Smooth muscle cell (in vitro differentiated cells): ENCODE results near the gene GSG1L. TPM values are rescaled to one million over a fixed set of nuclear protein-coding genes. Genes with fewer than 3 reads are reported as not detected.

Source experiments
- DNase-seq: peaks from one replicate; lab custom pipeline; 2025; ENCODE audit not compliant: unreplicated experiment; lab: John Stamatoyannopoulos, UW
- H2AFZ ChIP-seq: fragments of 200-600 bp; sonication (generic); 2 replicates; pipeline ENCODE4 v1.6.0; 2016; ENCODE audit warnings: antibody characterized with exemption, low read depth, mild to moderate bottlenecking
- H3F3A ChIP-seq: fragments of 200-600 bp; sonication (generic); 2 replicates; pipeline ENCODE4 v1.6.0; 2017; ENCODE audit warnings: antibody characterized with exemption, low read depth
- H3K27ac ChIP-seq: fragments of 200-600 bp; sonication (generic); 2 replicates; pipeline ENCODE4 v1.5.1; 2016; ENCODE audit warnings: low read depth, mild to moderate bottlenecking
- H3K27me3 ChIP-seq: fragments of 200-600 bp; sonication (generic); 2 replicates; pipeline ENCODE4 v1.6.1; 2016; ENCODE audit warnings: low read depth, mild to moderate bottlenecking
- H3K36me3 ChIP-seq: fragments of 200-600 bp; sonication (generic); 2 replicates; pipeline ENCODE4 v1.5.1; 2016; ENCODE audit warnings: low read depth
- H3K4me1 ChIP-seq: fragments of 200-600 bp; sonication (generic); 2 replicates; pipeline ENCODE4 v1.5.1; 2016; ENCODE audit warnings: low read depth
- H3K4me2 ChIP-seq: fragments of 200-600 bp; sonication (generic); 2 replicates; pipeline ENCODE4 v1.6.0; 2016; ENCODE audit warnings: mild to moderate bottlenecking
- H3K4me3 ChIP-seq: fragments of 200-600 bp; sonication (generic); 2 replicates; pipeline ENCODE4 v1.5.1; 2016; ENCODE audit warnings: mild to moderate bottlenecking
- H3K79me2 ChIP-seq: fragments of 200-600 bp; sonication (generic); 2 replicates; pipeline ENCODE4 v1.6.0; 2016; ENCODE audit warnings: low read depth, mild to moderate bottlenecking
- H3K9ac ChIP-seq: fragments of 200-600 bp; sonication (generic); 2 replicates; pipeline ENCODE4 v1.6.0; 2016; ENCODE audit warnings: low read depth
- H3K9me3 ChIP-seq: fragments of 200-600 bp; sonication (generic); replicated peaks from 2 replicates; pipeline ENCODE4 v1.5.1; 2016; ENCODE audit warnings: low read depth
- H4K20me1 ChIP-seq: fragments of 200-600 bp; sonication (generic); 2 replicates; pipeline ENCODE4 v1.6.0; 2016; ENCODE audit warnings: low read depth
- WGBS: methylation state at CpG from one replicate; pipeline ENCODE4 v1.1.7; 2016; ENCODE audit warnings: low lambda C conversion rate; 5-methylcytosine and 5-hydroxymethylcytosine counted together
- polyA plus RNA-seq: library from polyadenylated mRNA; unstranded; fragments of >200 nt; fragmentation: Nextera tagmentation; extraction: Ambion mirVana; gene quantifications from 2 replicates; pipeline ENCODE4 v1.2.1, GENCODE V29; 2016
- total RNA-seq: library from RNA; depleted of rRNA; stranded (reverse); fragments of >200 nt; gene quantifications from 2 replicates; pipeline ENCODE4 v1.2.3, GENCODE V29; 2014
- TF ChIP-seq, protein P1 (sequence below): fragments of 200-600 bp; sonication (generic); IDR thresholded peaks from 2 replicates; pipeline ENCODE4 v1.5.1; 2017; ENCODE audit warnings: borderline replicate concordance, mild to moderate bottlenecking, antibody characterized with exemption; ENCODE audit not compliant: insufficient read depth, poor library complexity, severe bottlenecking

GSG1L gene
- total and polyA plus RNA-seq, 2 experiments from 2014 or later: 0.31 TPM; not detected in 1

DNA sequence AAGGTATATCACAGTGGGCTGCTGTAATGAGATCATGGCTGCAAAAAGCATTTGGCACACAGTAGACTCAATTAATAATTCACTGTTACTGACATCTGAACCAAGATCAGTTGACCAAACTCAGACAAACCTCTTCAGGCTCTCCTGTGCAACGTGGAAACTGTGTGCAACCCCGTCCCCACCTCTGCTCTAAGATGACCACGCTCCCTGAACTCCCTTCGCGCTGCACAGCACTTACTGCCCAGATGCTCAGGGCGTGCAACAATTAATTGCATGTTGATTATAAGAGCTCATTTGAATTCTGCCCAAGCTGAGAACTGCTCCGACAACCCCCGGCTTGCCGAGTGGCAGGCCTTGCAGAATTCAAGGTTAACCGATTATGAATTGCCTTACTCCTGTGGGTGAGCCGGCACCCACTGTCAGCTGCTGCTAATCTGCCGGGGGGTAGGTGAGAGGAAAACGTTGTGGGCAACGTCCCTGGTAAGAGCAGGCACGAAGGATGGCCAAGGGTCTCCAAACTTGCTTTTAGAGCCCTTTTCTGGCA, 1.3 kb upstream of the GSG1L start:
- Histone ChIP-seq H3K36me3 (no peaks in the 10 kb centered on the region), H3K9me3 (no peaks in the 10 kb centered on the region), H3K27me3 (peaks cover 71% of the 10 kb centered on the region), H3K4me1 (no peaks in the 10 kb centered on the region), H3K79me2 (no peaks in the 10 kb centered on the region), H3K4me2 (no peak overlapping the region), H2AFZ (no peak overlapping the region), H4K20me1 (no peaks in the 10 kb centered on the region), H3F3A (no peaks in the 10 kb centered on the region), H3K9ac (no peak overlapping the region), H3K27ac (no peak overlapping the region), H3K4me3 (no peak overlapping the region)
- WGBS: 87% methylated on average over 15 of the region's 15 CpGs
- DNase-seq: no peak
- TF ChIP-seq, protein P1, sequence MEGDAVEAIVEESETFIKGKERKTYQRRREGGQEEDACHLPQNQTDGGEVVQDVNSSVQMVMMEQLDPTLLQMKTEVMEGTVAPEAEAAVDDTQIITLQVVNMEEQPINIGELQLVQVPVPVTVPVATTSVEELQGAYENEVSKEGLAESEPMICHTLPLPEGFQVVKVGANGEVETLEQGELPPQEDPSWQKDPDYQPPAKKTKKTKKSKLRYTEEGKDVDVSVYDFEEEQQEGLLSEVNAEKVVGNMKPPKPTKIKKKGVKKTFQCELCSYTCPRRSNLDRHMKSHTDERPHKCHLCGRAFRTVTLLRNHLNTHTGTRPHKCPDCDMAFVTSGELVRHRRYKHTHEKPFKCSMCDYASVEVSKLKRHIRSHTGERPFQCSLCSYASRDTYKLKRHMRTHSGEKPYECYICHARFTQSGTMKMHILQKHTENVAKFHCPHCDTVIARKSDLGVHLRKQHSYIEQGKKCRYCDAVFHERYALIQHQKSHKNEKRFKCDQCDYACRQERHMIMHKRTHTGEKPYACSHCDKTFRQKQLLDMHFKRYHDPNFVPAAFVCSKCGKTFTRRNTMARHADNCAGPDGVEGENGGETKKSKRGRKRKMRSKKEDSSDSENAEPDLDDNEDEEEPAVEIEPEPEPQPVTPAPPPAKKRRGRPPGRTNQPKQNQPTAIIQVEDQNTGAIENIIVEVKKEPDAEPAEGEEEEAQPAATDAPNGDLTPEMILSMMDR: no peak

DNA sequence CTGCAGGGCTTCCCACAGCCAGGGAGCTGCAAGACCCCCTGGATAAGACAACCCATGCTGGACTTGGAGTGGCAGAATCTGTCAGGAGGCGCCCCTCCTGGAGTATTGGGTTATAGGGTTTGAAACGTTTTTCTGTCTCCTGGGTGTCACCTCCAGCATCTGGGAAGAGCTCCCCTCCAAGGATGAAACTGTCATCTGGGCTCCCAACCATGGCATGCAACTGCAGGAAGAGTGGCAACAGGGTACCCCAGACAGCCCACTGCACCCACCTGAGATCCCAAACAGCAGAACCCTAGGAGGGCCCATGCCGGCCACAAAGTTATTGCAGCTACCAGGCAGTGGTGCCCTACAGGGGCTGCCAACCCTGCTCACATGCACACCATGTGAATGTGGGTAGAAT, 636 bp upstream of the GSG1L start:
- Histone ChIP-seq H3K9me3 (no peaks in the 10 kb centered on the region), H3K27ac (no peak overlapping the region)

DNA sequence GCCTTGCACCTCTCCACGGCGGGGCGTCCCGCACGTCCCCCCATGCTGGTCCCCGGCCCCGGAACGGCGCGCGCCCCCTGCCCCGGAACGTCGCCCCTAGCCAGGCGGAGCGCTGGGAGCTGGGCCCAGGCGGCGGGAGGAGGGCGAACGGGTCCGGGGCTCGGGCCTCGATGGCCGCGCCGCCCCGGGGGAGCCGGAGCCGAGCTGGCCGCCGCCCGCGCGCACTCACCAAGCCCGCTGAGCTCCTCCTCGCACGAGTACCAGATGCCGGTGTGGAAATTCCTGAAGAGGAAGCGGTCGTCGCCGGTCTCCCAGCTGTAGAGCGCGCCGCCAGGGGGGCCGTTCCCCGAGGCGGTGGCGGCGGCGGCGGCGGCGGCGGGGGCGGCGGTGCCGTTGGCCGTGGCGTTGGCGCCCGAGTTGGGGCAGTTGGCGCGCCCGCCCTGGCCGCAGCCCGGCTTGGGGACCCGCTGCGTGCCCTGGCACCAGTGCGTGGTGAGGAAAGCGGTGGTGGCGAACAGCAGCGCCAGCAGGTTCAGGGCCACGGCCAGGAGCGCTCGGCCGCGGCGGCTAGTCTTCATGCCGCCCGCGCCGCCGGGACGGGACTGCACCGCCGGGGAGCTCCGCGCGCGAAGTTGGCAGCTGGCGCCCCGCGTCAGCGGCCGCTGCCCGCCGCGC, 530 bp downstream of the GSG1L start:
- DNase-seq: no peak
- no peaks in the 10 kb centered on the region for H3K79me2 ChIP-seq
- no peaks in the 10 kb centered on the region for H3F3A ChIP-seq
- no peak overlapping the region for H3K27ac ChIP-seq
- H3K4me3 ChIP-seq: peak overlapping the region; percentile 31
- H3K4me1 ChIP-seq: no peaks in the 10 kb centered on the region
- H3K27me3 ChIP-seq: peaks cover 80% of the 10 kb centered on the region
- no peak overlapping the region for H3K9ac ChIP-seq
- no peaks in the 10 kb centered on the region for H3K9me3 ChIP-seq
- no peaks in the 10 kb centered on the region for H3K36me3 ChIP-seq
- TF ChIP-seq, protein P1: no peak
- WGBS: under 1% methylated on average over 48 of the region's 99 CpGs
- peak overlapping the region; percentile 78 for H3K4me2 ChIP-seq
- no peaks in the 10 kb centered on the region for H4K20me1 ChIP-seq
- H2AFZ ChIP-seq: no peak overlapping the region

More for the DNA sequence above, 636 bp upstream of the GSG1L start:
- no peaks in the 10 kb centered on the region for H3K36me3 ChIP-seq
- no peaks in the 10 kb centered on the region for H4K20me1 ChIP-seq
- H3K4me1 ChIP-seq: no peaks in the 10 kb centered on the region
- H3K27me3 ChIP-seq: peaks cover 78% of the 10 kb centered on the region
- no peak overlapping the region for H3K9ac ChIP-seq
- 59% methylated on average over 3 of the region's 3 CpGs for WGBS
- no peak overlapping the region for H2AFZ ChIP-seq
- TF ChIP-seq, protein P1: no peak
- H3K79me2 ChIP-seq: no peaks in the 10 kb centered on the region
- no peak overlapping the region for H3K4me3 ChIP-seq
- H3F3A ChIP-seq: no peaks in the 10 kb centered on the region
- no peak overlapping the region for H3K4me2 ChIP-seq
- DNase-seq: no peak
